Neural cell (in vitro differentiated cells): ENCODE data around the gene ARHGEF2. TPM values are rescaled to one million over a fixed set of nuclear protein-coding genes. Genes with fewer than 3 reads are reported as not detected.

ENCODE experiments used
- H2AFZ ChIP-seq: fragments of 200-600, 300-800 bp; sonication (generic), shearing (Covaris generic); 2 replicates; pipeline ENCODE4 v1.6.0; 2014; ENCODE audit warnings: low read depth, mild to moderate bottlenecking, antibody characterized with exemption, low read length, moderate library complexity
- H3F3A ChIP-seq: fragments of 200-600 bp; shearing (Covaris generic); 2 replicates; pipeline ENCODE4 v1.6.1; 2016; ENCODE audit warnings: mild to moderate bottlenecking, moderate library complexity, mixed read lengths, antibody characterized with exemption, low read length; ENCODE audit not compliant: insufficient read depth, poor library complexity, severe bottlenecking
- H3K27ac ChIP-seq: fragments of 200-600, 300-800 bp; sonication (generic), shearing (Covaris generic); 2 replicates; pipeline ENCODE4 v1.5.1; 2014; ENCODE audit warnings: mild to moderate bottlenecking, low read length, moderate library complexity
- H3K27me3 ChIP-seq: fragments of 300-800, 200-600 bp; sonication (generic), shearing (Covaris generic); 2 replicates; pipeline ENCODE4 v1.6.0; 2014; ENCODE audit warnings: mild to moderate bottlenecking, low read depth, low read length, moderate library complexity; ENCODE audit not compliant: insufficient read depth
- H3K36me3 ChIP-seq: fragments of 300-800, 200-600 bp; sonication (generic), shearing (Covaris generic); 2 replicates; pipeline ENCODE4 v1.5.1; 2014; ENCODE audit warnings: mild to moderate bottlenecking, antibody characterized with exemption, low read length, moderate library complexity; ENCODE audit not compliant: insufficient read depth
- H3K4me2 ChIP-seq: fragments of 300-800, 200-600 bp; sonication (generic), shearing (Covaris generic); 2 replicates; pipeline ENCODE4 v1.6.0; 2014; ENCODE audit warnings: mild to moderate bottlenecking, low read length
- H3K4me3 ChIP-seq: fragments of 300-800, 200-600 bp; sonication (generic), shearing (Covaris generic); 2 replicates; pipeline ENCODE4 v1.5.1; 2014; ENCODE audit warnings: mild to moderate bottlenecking, low read length, moderate library complexity
- H3K79me2 ChIP-seq: fragments of 200-600 bp; shearing (Covaris generic); replicated peaks from 2 replicates; pipeline ENCODE4 v1.6.0; 2014; ENCODE audit warnings: mild to moderate bottlenecking, low read length, moderate library complexity; ENCODE audit not compliant: insufficient read depth
- H3K9ac ChIP-seq: fragments of 300-800, 200-600 bp; sonication (generic), shearing (Covaris generic); 2 replicates; pipeline ENCODE4 v1.6.1; 2016; ENCODE audit warnings: mild to moderate bottlenecking, low read length, mixed read lengths
- H3K9me2 ChIP-seq: fragments of 200-600 bp; shearing (Covaris generic); 2 replicates; pipeline ENCODE4 v1.6.1; 2016; ENCODE audit warnings: mild to moderate bottlenecking, low read length, mixed read lengths; ENCODE audit not compliant: insufficient read depth
- H3K9me3 ChIP-seq: fragments of 200-600, 300-800 bp; sonication (generic), shearing (Covaris generic); 2 replicates; pipeline ENCODE4 v1.6.1; 2016; ENCODE audit warnings: mild to moderate bottlenecking, mixed run types, low read length, moderate library complexity, mixed read lengths
- H4K20me1 ChIP-seq: fragments of 200-600 bp; shearing (Covaris generic); 2 replicates; pipeline ENCODE4 v1.6.1; 2016; ENCODE audit warnings: mild to moderate bottlenecking, mixed run types; ENCODE audit not compliant: insufficient read depth
- CTCF ChIP-seq: fragments of 450-650 bp; IDR thresholded peaks from 2 replicates; pipeline ENCODE4 v1.5.1; 2014; ENCODE audit warnings: antibody characterized with exemption, mild to moderate bottlenecking, moderate library complexity; ENCODE audit not compliant: poor library complexity, severe bottlenecking
- EP300 ChIP-seq: fragments of 450-650 bp; conservative IDR thresholded peaks from 2 replicates; pipeline ENCODE4 v1.6.1; 2014; ENCODE audit warnings: antibody characterized with exemption, mild to moderate bottlenecking, moderate library complexity; ENCODE audit not compliant: poor library complexity, severe bottlenecking
- EZH2 ChIP-seq: fragments of 200-600, 300-800 bp; shearing (Covaris generic), sonication (generic); IDR thresholded peaks from 2 replicates; pipeline ENCODE4 v1.6.1; 2014; ENCODE audit warnings: antibody characterized with exemption, low read length, borderline replicate concordance, mild to moderate bottlenecking; ENCODE audit not compliant: insufficient read depth, poor library complexity, severe bottlenecking
- MXI1 ChIP-seq: fragments of 450-650 bp; conservative IDR thresholded peaks from 2 replicates; pipeline ENCODE4 v1.6.1; 2014; ENCODE audit warnings: antibody characterized with exemption, mild to moderate bottlenecking; ENCODE audit not compliant: poor library complexity, severe bottlenecking
- POLR2AphosphoS5 ChIP-seq: IDR thresholded peaks from 2 replicates; pipeline ENCODE4 v1.6.1; 2012
- RAD21 ChIP-seq: fragments of 450-650 bp; conservative IDR thresholded peaks from 2 replicates; pipeline ENCODE4 v1.6.1; 2014; ENCODE audit warnings: antibody characterized with exemption, mild to moderate bottlenecking, moderate library complexity
- SMC3 ChIP-seq: fragments of 450-650 bp; conservative IDR thresholded peaks from 2 replicates; pipeline ENCODE4 v1.6.1; 2014; ENCODE audit warnings: antibody characterized with exemption, mild to moderate bottlenecking, moderate library complexity; ENCODE audit not compliant: poor library complexity
- TAF1 ChIP-seq: IDR thresholded peaks from 2 replicates; pipeline ENCODE4 v1.6.1; 2012; ENCODE audit warnings: low read depth
- polyA plus RNA-seq: library from polyadenylated mRNA; depleted of rRNA; stranded (reverse); fragments of >200 nt; gene quantifications from 2 replicates; pipeline ENCODE4 v1.2.3, GENCODE V29; 2014
- TF ChIP-seq, protein P1 (sequence below): IDR thresholded peaks from 2 replicates; pipeline ENCODE4 v1.6.1; 2012; ENCODE audit warnings: borderline replicate concordance

ARHGEF2 gene
- polyA plus RNA-seq, 1 donor from 2014 or later = 45.1 TPM

DNA sequence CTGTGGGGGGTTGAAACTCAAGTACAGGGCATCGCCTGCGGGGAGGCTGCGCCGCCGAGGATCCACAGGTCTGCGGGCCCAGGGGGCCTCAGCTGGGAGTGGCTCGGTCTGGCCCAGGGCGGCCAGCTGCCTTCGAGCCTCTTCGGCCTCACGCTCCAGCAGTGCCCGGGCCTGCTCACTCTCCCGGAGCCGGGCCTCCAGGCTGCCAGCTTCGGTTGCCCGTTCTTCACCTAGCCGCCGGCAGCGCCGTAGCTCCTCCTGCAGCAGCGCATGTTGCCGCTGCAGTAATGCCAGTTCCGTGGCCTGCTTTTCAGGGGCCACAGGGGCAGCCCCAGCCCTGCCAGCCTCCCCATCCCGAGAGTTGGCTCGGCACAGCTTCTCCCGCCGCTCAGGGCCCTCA is 27.5 kb downstream of the ARHGEF2 start:
- TF ChIP-seq EP300 (no peak), TAF1 (no peak), POLR2AphosphoS5 (no peak), EZH2 (no peak), MXI1 (no peak)
- Histone ChIP-seq H3K27me3 (no peaks in the 10 kb centered on the region), H3K36me3 (peaks cover 12% of the 10 kb centered on the region), H4K20me1 (no peaks in the 10 kb centered on the region), H3K9me3 (no peaks in the 10 kb centered on the region), H2AFZ (no peak overlapping the region), H3K9me2 (no peaks in the 10 kb centered on the region), H3F3A (no peaks in the 10 kb centered on the region), H3K4me2 (no peak overlapping the region), H3K9ac (no peak overlapping the region), H3K4me3 (no peak overlapping the region), H3K27ac (no peak overlapping the region), H3K79me2 (no peaks in the 10 kb centered on the region)

GRCh38 chr1:155947741-155948140 is 30.6 kb downstream of the ARHGEF2 start:
- Histone ChIP-seq H3K4me3 (no peak overlapping the region), H3K36me3 (peaks cover 7% of the 10 kb centered on the region), H4K20me1 (no peaks in the 10 kb centered on the region), H3K9me3 (no peaks in the 10 kb centered on the region), H3K27me3 (no peaks in the 10 kb centered on the region), H3K79me2 (no peaks in the 10 kb centered on the region), H3K27ac (no peak overlapping the region), H3F3A (no peaks in the 10 kb centered on the region), H3K9me2 (no peaks in the 10 kb centered on the region), H3K4me2 (no peak overlapping the region), H2AFZ (no peak overlapping the region), H3K9ac (no peak overlapping the region)
- no peak for TF ChIP-seq EZH2
- TF ChIP-seq TAF1 = no peak
- no peak for TF ChIP-seq EP300
- TF ChIP-seq, protein P1, sequence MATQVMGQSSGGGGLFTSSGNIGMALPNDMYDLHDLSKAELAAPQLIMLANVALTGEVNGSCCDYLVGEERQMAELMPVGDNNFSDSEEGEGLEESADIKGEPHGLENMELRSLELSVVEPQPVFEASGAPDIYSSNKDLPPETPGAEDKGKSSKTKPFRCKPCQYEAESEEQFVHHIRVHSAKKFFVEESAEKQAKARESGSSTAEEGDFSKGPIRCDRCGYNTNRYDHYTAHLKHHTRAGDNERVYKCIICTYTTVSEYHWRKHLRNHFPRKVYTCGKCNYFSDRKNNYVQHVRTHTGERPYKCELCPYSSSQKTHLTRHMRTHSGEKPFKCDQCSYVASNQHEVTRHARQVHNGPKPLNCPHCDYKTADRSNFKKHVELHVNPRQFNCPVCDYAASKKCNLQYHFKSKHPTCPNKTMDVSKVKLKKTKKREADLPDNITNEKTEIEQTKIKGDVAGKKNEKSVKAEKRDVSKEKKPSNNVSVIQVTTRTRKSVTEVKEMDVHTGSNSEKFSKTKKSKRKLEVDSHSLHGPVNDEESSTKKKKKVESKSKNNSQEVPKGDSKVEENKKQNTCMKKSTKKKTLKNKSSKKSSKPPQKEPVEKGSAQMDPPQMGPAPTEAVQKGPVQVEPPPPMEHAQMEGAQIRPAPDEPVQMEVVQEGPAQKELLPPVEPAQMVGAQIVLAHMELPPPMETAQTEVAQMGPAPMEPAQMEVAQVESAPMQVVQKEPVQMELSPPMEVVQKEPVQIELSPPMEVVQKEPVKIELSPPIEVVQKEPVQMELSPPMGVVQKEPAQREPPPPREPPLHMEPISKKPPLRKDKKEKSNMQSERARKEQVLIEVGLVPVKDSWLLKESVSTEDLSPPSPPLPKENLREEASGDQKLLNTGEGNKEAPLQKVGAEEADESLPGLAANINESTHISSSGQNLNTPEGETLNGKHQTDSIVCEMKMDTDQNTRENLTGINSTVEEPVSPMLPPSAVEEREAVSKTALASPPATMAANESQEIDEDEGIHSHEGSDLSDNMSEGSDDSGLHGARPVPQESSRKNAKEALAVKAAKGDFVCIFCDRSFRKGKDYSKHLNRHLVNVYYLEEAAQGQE = no peak
- TF ChIP-seq CTCF = no peak
- TF ChIP-seq SMC3 = no peak
- TF ChIP-seq MXI1 = no peak
- no peak for TF ChIP-seq POLR2AphosphoS5
- TF ChIP-seq RAD21 = no peak
